Common myeloid progenitor, CD34-positive (primary cell): ENCODE results near the gene TMTC1.

Source experiments
- CTCF ChIA-PET: fragments of 350-600 bp; sonication (Branson Sonifier 250); formaldehyde crosslinking; loops from one replicate; lab custom pipeline; 2021; ENCODE audit warnings: antibody characterized with exemption; lab: Charles Lee
- POLR2A ChIA-PET: fragments of 350-600 bp; sonication (Branson Sonifier 250); formaldehyde crosslinking; loops from one replicate; lab custom pipeline; 2021; ENCODE audit warnings: antibody characterized with exemption; lab: Charles Lee
- DNase-seq, 3 donors: peaks; one replicate each; pipeline versions ENCODE4 v3.0.0 to v3.0.0-alpha.2; 2013
- H3K27ac ChIP-seq, 2 experiments: 1 replicate in 1 of 2; 2 replicates in 1 of 2; pipeline ENCODE4 v1.7.0; 2013; ENCODE audit warnings: inconsistent platforms in 2 of 2, low read length in 2 of 2, mild to moderate bottlenecking in 2 of 2, low read depth in 1 of 2, moderate library complexity in 1 of 2; ENCODE audit not compliant: severe bottlenecking in 2 of 2, insufficient read depth in 1 of 2, poor library complexity in 1 of 2
- H3K27me3 ChIP-seq, 5 experiments: replicated peaks in 2 of 5; 1 replicate in 3 of 5; 2 replicates in 2 of 5; pipeline versions ENCODE4 v1.6.1 to v1.7.0; 2013; ENCODE audit warnings: low read length in 4 of 5, mild to moderate bottlenecking in 2 of 5, moderate library complexity in 2 of 5, inconsistent platforms in 1 of 5; ENCODE audit not compliant: insufficient read depth in 5 of 5, control insufficient read depth in 4 of 5
- H3K36me3 ChIP-seq, 4 experiments: 1 replicate in 2 of 4; 2 replicates in 2 of 4; pipeline versions ENCODE4 v1.6.1 to v1.7.0; 2013; ENCODE audit warnings: low read length in 3 of 4, control low read depth in 1 of 4, mild to moderate bottlenecking in 1 of 4; ENCODE audit not compliant: control insufficient read depth in 4 of 4, insufficient read depth in 4 of 4
- H3K4me1 ChIP-seq, 4 experiments: 1 replicate in 3 of 4; 2 replicates in 1 of 4; pipeline versions ENCODE4 v1.6.1 to v1.7.1; 2013; ENCODE audit warnings: low read length in 3 of 4, mild to moderate bottlenecking in 3 of 4, control low read depth in 1 of 4, inconsistent platforms in 1 of 4, moderate library complexity in 1 of 4; ENCODE audit not compliant: control insufficient read depth in 4 of 4, insufficient read depth in 4 of 4; ENCODE audit errors: control extremely low read depth in 1 of 4
- H3K4me3 ChIP-seq, 7 experiments: 1 replicate in 4 of 7; 2 replicates in 3 of 7; pipeline versions ENCODE4 v1.5.1 to v1.7.0; 2013; ENCODE audit warnings: mild to moderate bottlenecking in 7 of 7, low read length in 6 of 7, moderate library complexity in 6 of 7, inconsistent platforms in 2 of 7, low read depth in 2 of 7, control low read depth in 1 of 7; ENCODE audit not compliant: insufficient read depth in 4 of 7, control insufficient read depth in 1 of 7; ENCODE audit errors: extremely low read depth in 1 of 7
- H3K9me3 ChIP-seq, 5 experiments: 1 replicate in 4 of 5; 2 replicates in 1 of 5; pipeline versions ENCODE4 v1.6.1 to v1.7.1; 2013; ENCODE audit warnings: low read length in 4 of 5, mild to moderate bottlenecking in 2 of 5, inconsistent platforms in 1 of 5, low read depth in 1 of 5, moderate library complexity in 1 of 5; ENCODE audit not compliant: control insufficient read depth in 4 of 5, insufficient read depth in 2 of 5; ENCODE audit errors: control extremely low read depth in 1 of 5
- WGBS: methylation state at CpG from one replicate; pipeline ENCODE4 v1.1.5; 2013; ENCODE audit not compliant: insufficient coverage; 5-methylcytosine and 5-hydroxymethylcytosine counted together

TMTC1 gene

GRCh38 chr12:29726321-29726692 lies 57.4 kb downstream of the TMTC1 start:
- ChIA-PET CTCF (no interaction called here), POLR2A (no interaction called here)
- no peak overlapping the region for H3K4me3 ChIP-seq
- H3K9me3 ChIP-seq: no peaks in the 10 kb centered on the region
- H3K27ac ChIP-seq: no peak overlapping the region
- peaks cover 0 to 2% (median 0%) of the 10 kb centered on the region in 5 experiments for H3K27me3 ChIP-seq
- H3K4me1 ChIP-seq: no peaks in the 10 kb centered on the region
- no peaks in the 10 kb centered on the region for H3K36me3 ChIP-seq
- no peak for DNase-seq
- WGBS: 89% methylated on average over 3 of the region's 3 CpGs

- DNase-seq: no peak
- Histone ChIP-seq H3K4me1 (no peaks in the 10 kb centered on the region), H3K9me3 (no peaks in the 10 kb centered on the region), H3K36me3 (no peaks in the 10 kb centered on the region), H3K4me3 (no peak overlapping the region), H3K27me3 (peaks cover 0 to 2% (median 0%) of the 10 kb centered on the region in 5 experiments), H3K27ac (no peak overlapping the region)
- WGBS: 89% methylated on average over 6 of the region's 6 CpGs
- CTCF ChIA-PET: no interaction called here
- POLR2A ChIA-PET: no interaction called here
Measured at GRCh38 chr12:29725587-29726320, 58.0 kb downstream of the TMTC1 start.

- POLR2A ChIA-PET: no interaction called here
Measured at GRCh38 chr12:29722164-29722563, 61.6 kb downstream of the TMTC1 start.

GRCh38 chr12:29719381-29719780 lies 64.4 kb downstream of the TMTC1 start:
- H3K4me1 ChIP-seq: no peaks in the 10 kb centered on the region
- H3K4me3 ChIP-seq: no peak overlapping the region
- CTCF ChIA-PET: interaction anchor here (1.1 kb wide), 1 partner anchor 9 kb away, joined by 3 read pairs; no protein-coding TSS in a partner anchor
- peaks cover 0 to 2% (median 0%) of the 10 kb centered on the region in 5 experiments for H3K27me3 ChIP-seq
- H3K27ac ChIP-seq: no peak overlapping the region
- POLR2A ChIA-PET: no interaction called here
- H3K36me3 ChIP-seq: no peaks in the 10 kb centered on the region
- 100% methylated on average over 1 of the region's 5 CpGs for WGBS
- no peaks in the 10 kb centered on the region for H3K9me3 ChIP-seq
- no peak for DNase-seq

More at GRCh38 chr12:29722164-29722563, 61.6 kb downstream of the TMTC1 start:
- no peak for DNase-seq
- no peaks in the 10 kb centered on the region for H3K9me3 ChIP-seq
- CTCF ChIA-PET: no interaction called here
- 80% methylated on average over 1 of the region's 2 CpGs for WGBS
- H3K4me3 ChIP-seq: no peak overlapping the region
- peaks cover 0 to 2% (median 0%) of the 10 kb centered on the region in 5 experiments for H3K27me3 ChIP-seq
- H3K27ac ChIP-seq: no peak overlapping the region
- no peaks in the 10 kb centered on the region for H3K4me1 ChIP-seq
- H3K36me3 ChIP-seq: no peaks in the 10 kb centered on the region

GRCh38 chr12:29717540-29718100 lies 66.1 kb downstream of the TMTC1 start:
- ChIA-PET POLR2A (no interaction called here), CTCF (no interaction called here)
- no peak for DNase-seq
- Histone ChIP-seq H3K36me3 (no peaks in the 10 kb centered on the region), H3K27me3 (no peaks in the 10 kb centered on the region), H3K4me3 (no peak overlapping the region), H3K9me3 (no peaks in the 10 kb centered on the region), H3K27ac (no peak overlapping the region), H3K4me1 (no peaks in the 10 kb centered on the region)
- no CpG with 5 or more reads among the region's 1 CpG for WGBS

GRCh38 chr12:29714966-29715365 lies 68.8 kb downstream of the TMTC1 start:
- Histone ChIP-seq H3K36me3 (no peaks in the 10 kb centered on the region), H3K9me3 (no peaks in the 10 kb centered on the region), H3K4me3 (no peak overlapping the region), H3K27me3 (no peaks in the 10 kb centered on the region), H3K27ac (no peak overlapping the region), H3K4me1 (no peaks in the 10 kb centered on the region)
- ChIA-PET POLR2A (no interaction called here), CTCF (no interaction called here)
- no peak for DNase-seq

- WGBS: 100% methylated on average over 1 of the region's 3 CpGs
- no peak overlapping the region for H3K27ac ChIP-seq
Measured at GRCh38 chr12:29713729-29714128, 70.0 kb downstream of the TMTC1 start.

More at GRCh38 chr12:29713729-29714128, 70.0 kb downstream of the TMTC1 start:
- no peak for DNase-seq
- ChIA-PET POLR2A (no interaction called here), CTCF (no interaction called here)
- Histone ChIP-seq H3K27me3 (no peaks in the 10 kb centered on the region), H3K4me3 (no peak overlapping the region), H3K36me3 (no peaks in the 10 kb centered on the region), H3K9me3 (no peaks in the 10 kb centered on the region), H3K4me1 (no peaks in the 10 kb centered on the region)
